ENCODE measurements around the gene KLF7. TPM values are rescaled to one million over a fixed set of nuclear protein-coding genes. Genes with fewer than 3 reads are reported as not detected.

The KLF7 gene
- total RNA-seq, 4 donors from 2014 or later, result 23.0 to 76.3 (median 32.4) TPM

- ATAC-seq (ENCODE audit: low FRiP score) (no peak), DNase-seq (ENCODE audit: low spot score) (no peak)
- no peak for TF ChIP-seq CTCF (IDR thresholded peaks at IDR 0.05)
Observed at GRCh38 chr2:207162316-207162715, 3.4 kb downstream of the KLF7 start.

GRCh38 chr2:207161247-207162123 is 4.3 kb downstream of the KLF7 start:
- DNase-seq (ENCODE audit: low spot score) (no peak), ATAC-seq (ENCODE audit: low FRiP score) (no peak)
- TF ChIP-seq CTCF (IDR thresholded peaks at IDR 0.05), result no peak

- ATAC-seq (ENCODE audit: low FRiP score), result no peak
- TF ChIP-seq CTCF (IDR thresholded peaks at IDR 0.05), result no peak
- no peak for DNase-seq (ENCODE audit: low spot score)
Observed at GRCh38 chr2:207160115-207160514, 5.6 kb downstream of the KLF7 start.

GRCh38 chr2:207159002-207159401 is 6.7 kb downstream of the KLF7 start:
- TF ChIP-seq CTCF (IDR thresholded peaks at IDR 0.05), result no peak
- ATAC-seq (ENCODE audit: low FRiP score), result no peak
- no peak for DNase-seq (ENCODE audit: low spot score)

- TF ChIP-seq CTCF (IDR thresholded peaks at IDR 0.05), result no peak
- ATAC-seq (ENCODE audit: low FRiP score), result no peak
Observed at GRCh38 chr2:207157731-207158130, 8.0 kb downstream of the KLF7 start.

GRCh38 chr2:207157162-207157481 is 8.6 kb downstream of the KLF7 start:
- DNase-seq (ENCODE audit: low spot score) (no peak), ATAC-seq (ENCODE audit: low FRiP score) (no peak)
- TF ChIP-seq CTCF (IDR thresholded peaks at IDR 0.05), result no peak

More at GRCh38 chr2:207157731-207158130, 8.0 kb downstream of the KLF7 start:
- no peak for DNase-seq (ENCODE audit: low spot score)

All from omental fat pad (tissue), 4 donors.